GM15510 (cell line): ENCODE results near the gene CCDC88A.

Source experiments
- POLR2A ChIP-seq: IDR thresholded peaks from 3 replicates; pipeline ENCODE4 v1.6.1; 2011; ENCODE audit warnings: borderline replicate concordance; ENCODE audit not compliant: insufficient read length; ENCODE audit errors: extremely low read depth

Gene CCDC88A

DNA sequence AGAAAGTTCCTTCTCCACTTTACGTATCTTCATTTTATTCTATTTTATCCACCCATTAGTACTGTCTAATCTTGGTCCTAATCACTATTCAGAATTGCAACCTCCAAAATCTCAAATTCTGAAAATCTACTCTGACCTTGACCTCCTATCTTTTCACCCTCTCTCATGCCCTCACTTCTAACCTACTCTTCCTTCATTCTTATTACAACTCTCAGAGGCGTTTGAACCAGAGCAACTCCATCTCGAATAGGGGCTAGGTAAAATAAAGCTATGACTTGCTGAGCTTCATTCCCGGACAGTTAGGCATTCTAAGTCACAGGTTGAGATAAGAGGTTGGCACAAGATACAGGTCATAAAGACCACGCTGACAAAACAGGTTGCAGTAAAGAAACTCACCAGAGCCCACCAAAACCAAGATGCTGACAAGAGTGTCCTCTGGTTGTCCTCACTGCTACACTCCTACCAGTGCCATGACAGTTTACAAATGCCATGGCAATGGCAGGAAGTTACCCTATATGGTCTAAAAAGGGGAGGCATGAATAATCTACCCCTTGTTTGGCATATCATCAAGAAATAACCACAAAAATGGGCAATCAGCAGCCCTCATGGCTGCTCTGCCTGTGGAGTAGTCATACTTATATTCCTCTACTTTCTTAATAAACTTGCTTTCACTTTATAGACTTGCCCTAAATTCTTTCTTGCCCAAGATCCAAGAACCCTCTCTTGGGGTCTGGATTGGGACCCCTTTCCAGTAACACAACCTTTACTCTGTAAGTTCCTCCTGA lies 11.4 kb downstream of the CCDC88A start:
- no peak for TF ChIP-seq POLR2A

DNA sequence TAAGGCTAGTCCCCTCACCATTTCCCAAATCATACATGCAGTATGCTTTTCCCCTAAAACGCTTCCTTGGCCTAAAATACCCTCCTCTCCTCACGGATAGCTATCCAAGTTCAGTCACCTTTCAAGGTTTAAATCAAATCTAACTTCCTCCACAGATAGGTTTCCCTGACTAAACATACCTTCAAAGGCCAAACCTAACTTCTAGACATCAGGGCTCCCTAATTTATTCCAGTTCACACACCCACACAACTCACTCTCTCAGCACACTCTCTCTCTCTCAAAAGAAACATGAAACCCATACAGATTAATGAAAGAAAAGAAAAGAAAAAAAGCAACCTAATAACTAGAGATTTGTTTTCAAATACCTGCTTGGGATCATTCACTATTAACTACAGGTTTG lies 14.5 kb downstream of the CCDC88A start:
- no peak for TF ChIP-seq POLR2A

DNA sequence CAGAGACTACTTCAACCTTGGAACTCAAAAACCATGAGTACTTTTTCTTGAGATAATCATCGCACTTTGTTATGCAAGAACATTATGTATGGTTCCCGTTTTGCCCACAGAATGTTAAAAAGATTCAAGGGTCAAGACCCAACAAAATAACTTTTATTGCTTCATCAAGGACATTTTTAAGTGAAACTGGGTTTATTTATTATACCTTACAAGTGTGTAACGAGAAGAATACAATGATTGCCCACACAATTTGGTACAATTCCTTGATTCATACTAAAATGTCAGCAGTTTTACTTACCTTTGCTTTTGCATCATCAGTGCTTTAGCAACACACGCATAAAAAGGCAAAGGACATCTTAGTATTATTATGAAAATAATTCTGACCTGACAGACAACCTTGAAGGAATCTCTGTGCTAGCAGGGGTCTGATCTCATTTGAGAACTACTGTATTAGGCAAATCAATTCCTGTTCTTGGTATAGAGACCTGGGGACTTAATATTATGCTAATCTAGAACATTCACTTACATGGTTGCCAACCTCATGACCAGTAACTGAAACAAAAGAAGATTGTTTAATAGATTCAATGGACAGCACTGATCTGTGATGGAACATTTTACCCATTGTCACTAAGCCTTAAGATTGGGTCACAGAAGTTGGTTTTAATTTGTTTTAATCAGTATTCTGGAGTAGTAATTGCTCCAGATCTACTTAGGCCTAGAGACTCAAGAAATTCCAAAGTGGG lies 16.2 kb downstream of the CCDC88A start:
- no peak for TF ChIP-seq POLR2A

DNA sequence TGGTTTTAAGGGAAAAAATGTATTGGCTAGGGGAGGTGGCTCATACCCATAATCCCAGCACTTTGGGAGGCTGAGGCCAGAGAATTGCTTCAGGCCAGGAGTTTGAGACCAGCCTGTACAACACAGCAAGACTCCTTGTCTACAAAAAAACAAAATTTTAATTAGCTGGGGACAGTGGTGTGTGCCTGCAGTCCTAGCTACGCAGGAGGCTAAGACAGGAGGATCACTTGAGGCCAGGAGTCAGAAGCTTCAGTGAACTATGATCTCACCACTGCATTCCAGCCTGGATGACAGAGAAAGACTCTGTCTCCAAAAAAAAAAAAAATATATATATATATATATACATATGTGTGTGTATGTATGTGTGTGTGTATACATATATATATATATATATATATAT lies 18.5 kb downstream of the CCDC88A start:
- TF ChIP-seq POLR2A: no peak

DNA sequence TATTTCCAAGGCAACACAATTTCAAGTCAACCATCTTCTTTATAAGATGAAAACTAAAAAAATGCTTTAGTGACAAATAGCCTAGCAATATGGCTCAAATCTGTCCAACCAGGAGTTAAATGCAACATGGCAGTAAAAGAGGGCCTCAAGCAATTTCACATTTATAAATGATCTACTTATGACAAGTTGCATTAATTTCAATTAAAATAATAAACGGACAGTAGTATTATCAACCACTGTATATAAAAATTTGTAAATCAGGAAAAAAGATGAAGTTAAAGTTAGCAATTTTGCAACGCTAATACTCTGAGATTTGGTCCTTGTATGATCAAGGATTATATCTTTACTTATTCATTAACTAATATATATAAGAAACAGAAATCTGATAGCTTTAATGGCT lies 19.3 kb downstream of the CCDC88A start:
- no peak for TF ChIP-seq POLR2A

DNA sequence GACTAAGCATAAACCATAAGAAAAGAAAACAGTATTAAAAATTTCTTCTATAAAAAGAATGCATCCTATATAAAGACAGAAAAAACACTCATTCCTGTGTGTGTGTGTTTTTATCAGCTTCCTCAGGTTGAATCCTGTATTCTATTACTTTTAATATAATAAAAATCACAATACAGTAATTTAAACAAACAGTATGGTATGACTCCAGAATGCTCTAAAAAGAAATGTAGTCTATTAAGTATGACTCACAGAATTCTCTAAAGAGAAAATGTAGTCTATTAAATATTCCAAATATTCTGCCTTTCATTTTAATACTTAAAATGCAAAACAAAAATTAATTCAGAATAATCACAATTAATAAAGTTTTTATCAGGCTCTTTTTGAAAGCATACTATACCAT lies 19.8 kb downstream of the CCDC88A start:
- no peak for TF ChIP-seq POLR2A

DNA sequence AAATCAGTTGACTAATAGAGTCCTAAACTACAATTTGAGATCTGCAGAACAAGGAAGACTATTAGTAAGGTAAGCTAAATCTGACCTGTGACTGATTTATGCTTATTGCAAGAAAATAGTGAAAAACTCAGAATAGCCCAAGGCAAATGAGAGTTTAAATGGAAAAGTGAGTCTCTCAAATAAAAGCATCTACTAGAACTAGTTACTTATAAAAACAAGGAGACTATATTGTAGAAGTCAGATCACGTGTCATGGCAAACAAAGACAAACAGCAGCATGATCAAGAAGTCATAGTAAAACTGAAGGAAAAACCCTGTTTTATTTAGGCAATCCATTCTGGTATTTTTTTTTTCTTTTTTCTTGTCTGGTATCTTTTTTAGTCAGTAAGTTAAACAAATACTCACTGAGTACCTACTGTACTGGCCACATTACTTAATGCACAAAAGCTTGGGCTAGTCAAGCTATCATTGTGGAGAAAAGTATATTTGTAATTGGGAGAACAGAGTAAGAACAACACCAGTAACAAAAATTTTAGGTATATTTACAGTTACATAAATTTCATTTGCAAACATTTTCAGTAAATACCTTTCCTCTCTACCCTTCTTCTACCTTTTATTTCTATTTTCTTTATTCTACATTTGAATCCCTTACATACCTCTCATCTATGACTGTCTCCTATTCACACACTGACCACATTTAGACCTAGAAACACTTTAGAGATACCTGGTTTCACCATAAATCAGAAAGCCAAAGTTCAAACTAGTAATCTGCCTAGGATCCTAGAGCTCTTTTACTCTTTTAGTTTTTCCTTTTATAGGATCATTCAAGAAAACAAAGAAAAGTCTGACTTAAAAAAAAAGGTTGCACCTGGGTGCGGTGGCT lies 23.7 kb downstream of the CCDC88A start:
- TF ChIP-seq POLR2A: no peak

DNA sequence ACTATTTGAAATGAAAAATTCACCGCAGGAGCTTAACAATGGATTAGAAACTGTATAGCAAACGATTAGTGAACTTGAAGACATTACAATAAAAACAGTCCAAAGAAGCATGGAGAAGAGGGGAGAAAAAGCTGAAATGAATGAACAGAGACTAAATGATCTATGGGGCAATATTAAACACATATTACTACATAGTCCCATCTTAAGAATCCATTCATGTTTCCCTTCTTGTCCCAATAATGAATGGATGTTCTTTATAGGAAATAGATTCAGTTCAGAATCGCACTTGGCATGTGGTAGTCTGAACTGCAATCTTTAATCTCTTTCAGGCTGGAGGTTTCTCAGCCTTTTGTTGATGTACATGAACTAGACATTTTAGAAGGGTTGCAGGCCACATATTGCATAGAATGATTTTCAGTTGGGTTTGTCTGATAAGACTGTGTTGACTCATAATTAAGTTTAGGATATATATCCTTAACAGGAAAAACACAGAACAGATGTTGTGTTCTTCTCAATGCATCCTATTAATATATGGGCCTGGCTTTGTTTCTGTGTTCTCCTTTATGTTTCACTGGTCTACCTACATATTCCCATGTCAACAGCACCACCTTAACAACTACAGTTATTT lies 27.9 kb downstream of the CCDC88A start:
- TF ChIP-seq POLR2A: no peak

DNA sequence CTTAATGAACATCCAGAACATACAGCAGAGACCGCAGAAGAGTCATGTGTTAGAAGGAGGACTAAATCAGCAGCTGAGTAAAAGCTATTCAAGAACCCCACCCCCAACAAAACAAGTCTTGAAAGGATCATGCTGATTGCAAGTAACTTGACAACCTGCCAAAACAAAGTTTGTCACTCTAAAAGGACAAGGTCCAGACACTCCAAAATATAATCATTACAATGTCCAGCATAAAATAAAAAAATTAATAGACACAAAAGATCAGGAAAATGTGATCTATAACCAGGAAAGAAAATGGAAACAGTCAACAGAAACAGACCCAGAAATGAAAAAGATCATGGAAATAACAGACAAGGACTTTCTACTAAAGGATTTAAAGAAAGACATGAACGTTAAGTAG lies 28.5 kb downstream of the CCDC88A start:
- no peak for TF ChIP-seq POLR2A

DNA sequence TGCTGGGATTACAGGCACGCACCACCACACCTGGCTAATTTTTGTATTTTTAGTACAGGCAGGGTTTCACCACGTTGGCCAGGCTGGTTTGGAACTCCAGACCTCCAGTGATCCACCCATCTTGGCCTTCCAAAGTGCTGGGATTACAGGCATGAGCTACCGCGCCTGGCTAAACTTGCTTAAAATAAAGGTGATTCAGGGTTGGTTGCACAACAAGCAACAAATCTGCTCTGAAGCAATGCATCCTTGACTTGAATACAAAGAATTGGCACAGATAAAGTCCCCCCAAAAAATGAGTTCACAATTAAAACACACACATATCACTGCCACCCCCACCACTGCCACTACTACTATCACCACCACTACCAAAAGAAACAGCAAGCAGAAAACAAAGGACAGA lies 34.9 kb downstream of the CCDC88A start:
- no peak for TF ChIP-seq POLR2A

DNA sequence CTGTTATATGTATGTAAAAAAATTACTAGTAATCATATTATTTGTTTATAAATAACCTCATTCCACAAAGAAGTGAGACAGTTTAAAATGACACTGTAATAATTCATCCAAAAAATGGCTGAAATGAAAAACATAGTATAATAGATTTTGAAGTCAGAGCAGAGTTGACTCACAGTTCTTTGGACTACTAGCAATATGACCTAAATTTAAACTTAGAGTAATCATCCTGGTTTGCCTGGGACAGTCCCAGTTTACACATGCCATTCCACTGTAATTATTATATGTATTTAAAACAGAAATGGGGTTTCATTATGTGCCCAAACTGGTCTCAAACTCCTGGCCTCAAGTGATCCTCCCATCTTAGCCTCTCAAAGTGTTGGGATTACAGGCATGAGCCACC lies 48.3 kb downstream of the CCDC88A start:
- no peak for TF ChIP-seq POLR2A

DNA sequence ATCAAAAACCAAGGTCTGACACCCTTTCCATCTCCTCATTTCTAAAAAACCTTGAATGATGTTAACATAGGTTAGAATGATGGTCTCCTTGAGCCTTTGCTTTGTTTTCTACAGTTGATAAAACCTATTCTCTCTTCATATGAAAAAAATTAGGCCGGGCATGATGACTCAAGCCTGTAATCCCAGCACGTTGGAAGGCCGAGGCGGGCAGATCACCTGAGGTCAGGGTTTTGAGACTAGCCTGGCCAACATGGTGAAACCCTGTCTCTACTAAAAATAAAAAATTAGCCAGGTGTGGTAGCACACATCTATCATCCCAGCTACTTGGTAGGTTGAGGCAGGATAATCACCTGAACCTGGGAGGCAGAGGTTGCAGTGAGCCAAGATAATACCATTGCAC lies 49.4 kb downstream of the CCDC88A start:
- no peak for TF ChIP-seq POLR2A

DNA sequence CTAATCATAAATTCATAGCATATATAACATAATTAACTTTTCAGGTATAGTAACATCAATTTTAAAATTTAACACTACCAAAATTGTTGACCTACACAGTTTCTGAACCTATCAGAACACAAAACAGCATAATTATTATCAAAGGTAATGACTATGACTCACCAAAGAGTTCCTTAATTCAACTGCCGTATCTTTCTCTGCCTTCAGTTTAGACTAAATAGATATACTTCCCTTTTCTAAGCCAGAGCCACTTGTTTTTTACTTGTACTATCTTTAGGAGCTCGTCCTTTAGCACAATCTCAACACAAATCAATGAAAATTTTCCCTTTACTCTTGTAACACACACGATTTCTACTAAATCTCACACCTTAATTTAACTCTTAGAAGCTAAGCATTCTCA lies 54.4 kb downstream of the CCDC88A start:
- TF ChIP-seq POLR2A: no peak

DNA sequence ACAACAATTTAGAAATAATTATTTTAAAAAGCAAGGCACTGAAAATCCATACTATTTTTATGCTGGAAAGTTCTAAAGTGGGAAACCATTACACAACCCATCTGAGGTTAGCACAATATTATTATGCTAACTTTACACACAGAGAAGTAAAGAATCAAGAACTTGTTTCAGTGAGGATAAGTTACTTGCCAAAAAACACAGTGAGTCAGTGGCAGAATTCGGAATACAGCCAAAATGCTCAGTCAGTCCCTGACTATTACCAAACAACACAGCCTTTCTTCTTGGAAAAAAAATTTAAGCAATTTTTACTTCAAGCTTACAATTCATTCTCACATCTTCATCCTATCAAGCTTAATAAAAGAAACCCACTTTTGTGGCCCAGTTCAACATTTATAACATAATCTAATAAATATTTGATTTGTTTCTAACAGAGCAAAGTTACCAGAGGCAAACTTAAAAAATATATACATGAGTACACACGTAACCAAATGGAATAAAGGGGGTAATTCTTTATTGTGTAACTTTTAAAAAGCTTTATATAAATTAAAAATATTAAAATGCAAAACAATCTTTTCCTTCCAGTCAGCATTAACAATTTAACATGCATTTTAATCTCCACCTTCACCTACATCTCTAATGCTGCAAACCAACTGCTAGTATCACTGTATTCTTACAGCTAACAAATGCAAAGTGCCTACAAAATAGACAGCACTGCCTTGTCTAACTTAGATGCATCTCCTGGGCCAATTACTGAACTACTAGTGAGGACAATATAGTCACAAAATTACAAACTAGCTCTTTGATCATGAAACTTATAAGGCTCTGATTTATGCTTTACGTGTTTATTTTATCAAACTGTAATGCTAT lies 55.2 kb downstream of the CCDC88A start:
- TF ChIP-seq POLR2A: no peak
